ENCODE data around the gene RAB7A.

DNA sequence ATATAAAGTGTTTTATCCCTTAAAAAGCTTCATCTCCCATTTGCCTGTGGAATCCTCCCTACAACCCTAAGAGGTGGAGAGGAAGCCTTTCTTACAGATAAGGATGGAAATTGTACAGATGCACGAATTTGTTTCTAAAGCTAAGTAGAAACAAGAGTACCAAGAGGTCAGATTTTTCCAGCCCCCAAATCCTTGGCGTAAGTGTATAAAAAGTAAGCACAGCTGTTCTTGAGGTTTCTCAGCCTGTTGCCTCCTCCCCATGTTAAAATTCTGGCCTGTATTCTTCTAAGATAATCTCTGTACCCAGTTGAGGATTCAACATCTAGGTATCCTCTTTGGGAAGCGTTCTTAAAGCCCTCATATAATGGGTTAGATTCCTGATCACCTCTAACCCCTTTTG, 34.9 kb downstream of the RAB7A start:
- TF ChIP-seq, protein P1, sequence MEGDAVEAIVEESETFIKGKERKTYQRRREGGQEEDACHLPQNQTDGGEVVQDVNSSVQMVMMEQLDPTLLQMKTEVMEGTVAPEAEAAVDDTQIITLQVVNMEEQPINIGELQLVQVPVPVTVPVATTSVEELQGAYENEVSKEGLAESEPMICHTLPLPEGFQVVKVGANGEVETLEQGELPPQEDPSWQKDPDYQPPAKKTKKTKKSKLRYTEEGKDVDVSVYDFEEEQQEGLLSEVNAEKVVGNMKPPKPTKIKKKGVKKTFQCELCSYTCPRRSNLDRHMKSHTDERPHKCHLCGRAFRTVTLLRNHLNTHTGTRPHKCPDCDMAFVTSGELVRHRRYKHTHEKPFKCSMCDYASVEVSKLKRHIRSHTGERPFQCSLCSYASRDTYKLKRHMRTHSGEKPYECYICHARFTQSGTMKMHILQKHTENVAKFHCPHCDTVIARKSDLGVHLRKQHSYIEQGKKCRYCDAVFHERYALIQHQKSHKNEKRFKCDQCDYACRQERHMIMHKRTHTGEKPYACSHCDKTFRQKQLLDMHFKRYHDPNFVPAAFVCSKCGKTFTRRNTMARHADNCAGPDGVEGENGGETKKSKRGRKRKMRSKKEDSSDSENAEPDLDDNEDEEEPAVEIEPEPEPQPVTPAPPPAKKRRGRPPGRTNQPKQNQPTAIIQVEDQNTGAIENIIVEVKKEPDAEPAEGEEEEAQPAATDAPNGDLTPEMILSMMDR (IDR thresholded peaks at IDR 0.05) = no peak
- TF ChIP-seq POLR2A (IDR thresholded peaks at IDR 0.05) = no peak
